GDM1 (cell line): Measurements from ENCODE around the gene UROD.
"Not testable (repeated sequence)": the region's sequence is repeated elsewhere in the genome, so short reads cannot be mapped to it uniquely, and the experiment has no call there.

Source experiments
- DNase-seq: peaks from one replicate; lab custom pipeline; 2025; lab: John Stamatoyannopoulos, UW

Gene UROD

DNA sequence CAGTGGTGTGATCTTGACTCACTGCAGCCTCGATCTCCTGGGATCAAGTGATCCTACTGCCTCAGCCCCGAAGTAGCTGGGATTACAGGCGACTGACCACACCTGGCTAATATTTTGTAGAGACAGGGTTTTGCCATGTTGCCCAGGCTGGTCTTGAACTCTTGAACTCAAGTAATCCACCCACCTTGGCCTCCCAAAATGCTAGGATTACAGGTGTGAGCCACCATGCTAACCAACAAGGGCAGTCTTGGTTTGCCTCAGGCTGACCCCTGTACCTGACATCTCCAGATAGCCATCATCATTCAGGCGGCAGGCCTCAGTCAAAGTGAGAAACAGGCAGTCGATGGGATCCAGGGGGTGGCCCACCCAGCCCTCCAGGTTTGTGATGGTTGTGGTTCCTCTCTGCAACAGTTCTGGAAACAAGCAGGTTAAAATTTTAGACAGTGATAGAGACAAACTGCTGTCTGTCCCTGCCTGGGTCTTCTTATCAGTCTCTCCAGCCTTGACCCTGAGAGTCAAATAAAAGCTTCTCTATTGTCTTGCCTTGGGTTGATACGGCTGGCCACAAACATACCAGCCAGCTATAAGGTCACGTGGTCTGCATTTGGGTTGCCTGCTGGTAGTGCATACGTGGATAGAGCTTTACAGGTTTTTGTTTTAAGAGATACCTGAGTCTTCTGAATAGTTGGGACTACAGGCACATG lies 26.8 kb downstream of the UROD start:
- DNase-seq, result no peak

DNA sequence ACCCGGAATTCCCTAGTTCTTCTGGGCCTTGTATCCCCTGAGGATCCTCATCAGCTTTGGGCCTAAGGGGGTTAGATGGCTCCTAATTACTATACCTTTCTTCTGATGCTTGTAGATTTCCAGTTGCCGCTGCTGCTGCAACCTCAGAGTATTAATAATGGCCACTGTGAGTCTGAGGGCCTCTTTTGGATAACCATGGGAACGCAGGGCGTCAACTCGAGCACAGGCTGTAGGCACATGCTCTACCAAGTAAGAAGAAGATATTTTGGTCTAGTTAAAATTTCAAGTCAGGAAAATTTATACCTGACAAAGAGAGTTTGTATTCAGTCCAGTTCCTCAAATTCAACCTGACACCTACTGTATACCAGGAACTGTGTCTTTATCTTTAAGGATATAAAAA lies 28.2 kb downstream of the UROD start:
- no peak for DNase-seq

DNA sequence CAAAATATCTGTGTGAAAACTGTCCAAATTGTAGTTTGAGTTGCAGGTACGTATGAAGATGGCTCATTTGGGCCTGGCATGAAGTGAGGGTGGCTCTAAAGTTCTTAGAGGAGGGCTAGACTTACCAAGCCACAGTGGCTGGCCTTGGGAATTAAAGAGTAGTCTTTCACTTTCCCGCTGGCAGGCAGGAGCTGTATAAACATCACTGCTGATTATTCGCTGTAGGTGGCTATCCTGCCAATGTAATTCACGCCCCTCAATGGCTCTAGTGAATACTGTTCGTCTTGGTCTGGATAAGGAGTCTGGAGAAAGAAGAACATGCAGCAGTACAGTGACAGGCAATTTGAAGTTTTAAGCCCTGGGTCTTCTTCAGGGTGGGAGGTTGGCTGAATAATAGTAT lies 31.0 kb downstream of the UROD start:
- no peak for DNase-seq

DNA sequence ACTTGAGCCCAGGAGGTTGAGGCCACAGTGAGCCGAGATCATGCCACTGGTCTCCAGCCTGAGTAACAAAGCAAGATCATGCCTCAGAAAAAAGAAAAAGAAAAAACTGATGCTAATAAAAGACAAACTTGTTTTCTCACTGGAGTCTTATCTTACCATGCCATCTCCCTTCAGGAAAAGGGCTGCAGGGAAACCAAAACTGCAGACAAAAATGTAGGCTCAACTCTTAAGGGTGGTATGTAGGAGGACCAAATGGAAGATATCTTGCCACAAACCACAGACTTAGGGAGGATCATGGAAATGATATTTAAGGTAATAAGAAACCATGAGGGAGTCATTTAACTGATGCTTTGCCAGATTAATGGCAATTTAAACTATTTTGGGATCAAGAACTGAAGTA lies 32.9 kb downstream of the UROD start:
- DNase-seq, result no peak

DNA sequence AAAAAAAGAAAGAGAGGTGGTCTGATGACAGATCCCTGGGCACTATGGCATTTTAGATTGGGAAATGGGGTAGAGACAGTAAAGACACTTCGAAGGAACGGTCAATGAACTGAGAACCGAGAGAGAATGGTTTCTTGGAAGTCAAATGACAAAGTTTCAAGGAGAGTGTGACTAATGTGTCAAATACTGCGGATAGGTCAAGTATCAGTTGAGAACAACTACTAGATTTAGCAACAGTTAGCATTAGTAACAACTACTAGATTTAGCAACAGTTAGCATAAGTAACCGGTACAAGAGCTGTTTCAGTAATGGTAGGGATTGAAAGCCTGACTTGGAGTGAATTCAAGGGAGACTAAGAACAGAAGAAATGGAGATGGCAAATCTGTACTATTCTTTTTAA lies 35.0 kb downstream of the UROD start:
- DNase-seq, result no peak

DNA sequence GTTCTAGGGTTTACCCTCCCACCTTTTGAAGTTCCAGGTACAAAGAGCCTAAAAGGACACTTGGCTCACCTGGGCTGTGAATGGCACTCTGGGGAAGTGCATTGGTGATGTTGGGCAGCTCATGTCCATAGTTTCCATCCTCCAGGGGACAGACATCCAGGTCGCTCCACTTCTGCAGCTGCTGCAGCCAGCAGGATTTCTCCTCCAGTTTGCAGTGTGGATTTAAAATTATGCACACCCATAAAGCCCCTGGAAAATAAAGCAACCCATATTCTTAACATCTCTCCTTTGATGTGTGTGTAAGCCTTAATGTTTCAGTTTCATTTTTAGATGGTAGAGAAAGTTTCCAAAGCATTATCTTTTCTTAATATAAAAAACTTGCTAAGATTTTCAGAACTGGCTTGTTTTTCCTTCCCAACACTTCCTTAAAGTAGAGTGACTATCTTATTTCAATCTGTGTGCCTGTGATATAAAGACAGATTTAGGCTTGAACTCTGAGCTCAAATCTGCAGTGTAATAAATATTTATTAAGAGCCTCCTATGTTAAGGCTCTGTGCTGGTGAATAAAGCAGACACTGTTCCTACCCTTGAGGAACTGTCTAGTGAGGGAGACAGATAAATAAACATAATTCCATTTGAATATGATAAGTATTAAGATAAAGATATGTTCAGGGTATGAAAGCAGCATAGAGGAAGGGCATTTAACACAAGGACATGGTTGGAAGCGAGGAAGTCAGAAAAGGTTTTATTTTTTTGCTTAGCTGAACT lies 39.1 kb downstream of the UROD start:
- no peak for DNase-seq

DNA sequence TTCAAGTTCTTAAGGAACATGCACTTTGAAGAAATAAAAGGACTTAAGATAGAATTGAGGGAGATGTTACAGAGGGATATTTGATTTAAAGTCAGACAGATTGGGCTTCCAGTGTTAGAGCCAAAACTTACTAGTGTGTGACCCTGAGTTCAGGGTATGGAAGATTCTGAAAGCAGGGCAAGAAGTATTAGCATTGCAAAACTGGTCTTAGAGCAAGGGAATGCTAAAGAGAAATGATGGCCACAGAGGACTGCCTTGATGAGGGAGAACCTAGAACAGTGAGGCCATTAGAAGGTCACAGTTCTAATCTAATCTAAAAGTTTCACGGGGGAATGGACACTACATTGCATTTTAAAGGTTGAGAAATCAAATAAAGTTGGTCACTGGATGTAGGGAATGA lies 45.5 kb downstream of the UROD start:
- no peak for DNase-seq

DNA sequence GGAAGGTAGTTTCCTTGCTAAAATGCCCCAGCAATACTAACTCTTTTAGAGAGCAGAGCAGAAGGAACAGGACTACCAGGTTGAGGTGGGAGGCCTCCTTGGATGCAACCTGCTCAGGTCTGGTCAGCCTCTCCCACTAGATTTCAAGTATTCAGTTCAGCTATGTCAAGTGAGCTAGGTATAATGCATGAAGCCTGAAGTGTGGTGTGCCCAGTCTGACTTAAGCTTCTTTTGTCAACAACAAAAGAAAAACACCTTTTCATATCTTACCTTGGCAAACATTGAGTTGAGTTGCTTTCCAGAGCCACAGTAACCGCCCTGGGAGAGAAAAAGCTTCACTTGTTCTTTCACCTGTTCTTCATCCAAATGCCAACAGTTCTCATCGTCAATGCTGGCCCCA lies 47.8 kb downstream of the UROD start:
- DNase-seq, result no peak

DNA sequence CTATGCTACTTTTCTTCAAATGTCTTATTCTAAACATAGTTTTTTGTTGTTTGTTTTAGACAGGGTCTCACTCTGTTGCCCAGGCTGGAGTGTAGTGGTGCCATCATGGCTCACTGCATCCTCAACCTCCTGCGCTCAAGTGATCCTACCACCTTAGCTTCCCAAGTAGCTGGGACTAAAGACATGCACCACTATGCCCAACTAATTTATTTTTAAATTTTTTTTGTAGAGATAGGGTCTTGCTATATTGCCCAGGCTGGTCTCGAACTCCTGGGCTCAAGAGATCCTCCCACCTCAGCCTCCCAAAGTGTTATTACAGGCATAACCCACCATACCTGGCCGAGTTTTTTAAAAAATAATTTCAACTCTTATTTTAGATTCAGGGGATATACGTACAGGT lies 50.4 kb downstream of the UROD start:
- not testable (repeated sequence) for DNase-seq

DNA sequence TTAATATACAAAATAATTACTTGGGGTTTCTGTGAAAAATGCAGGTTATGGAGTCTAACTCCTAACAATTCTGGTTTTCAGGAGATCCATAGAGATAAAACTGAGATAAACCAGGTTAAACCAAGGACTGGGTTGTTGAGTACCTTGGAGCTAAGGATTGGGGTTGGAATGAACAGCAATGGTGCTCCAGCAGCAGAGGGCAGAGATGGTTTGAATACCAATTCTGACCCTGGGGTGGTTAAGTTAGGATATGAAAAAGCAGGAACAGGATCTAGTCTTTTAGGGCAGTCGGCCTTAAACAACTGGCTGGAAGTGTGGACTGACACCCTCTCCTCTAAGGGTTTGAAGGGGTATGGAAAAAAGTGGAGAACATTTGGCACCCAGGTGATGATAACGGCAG lies 53.0 kb downstream of the UROD start:
- no peak for DNase-seq
